ENCODE data around the gene BCOR.

The BCOR gene

GRCh38 chrX:40013266-40014195 lies 84.2 kb downstream of the BCOR start:
- DNase-seq: peak; percentile 38

GRCh38 chrX:40012868-40013265 lies 84.9 kb downstream of the BCOR start:
- peak; percentile 38 for DNase-seq

- no peak for DNase-seq
Observed at GRCh38 chrX:40012039-40012867, 85.5 kb downstream of the BCOR start.

GRCh38 chrX:40011322-40012038 lies 86.3 kb downstream of the BCOR start:
- DNase-seq: no peak

- peak; percentile 26 for DNase-seq
Observed at GRCh38 chrX:40010550-40011321, 87.0 kb downstream of the BCOR start.

GRCh38 chrX:40009890-40010289 lies 87.9 kb downstream of the BCOR start:
- no peak for DNase-seq

- DNase-seq: no peak
Observed at GRCh38 chrX:40009462-40009851, 88.3 kb downstream of the BCOR start.

GRCh38 chrX:40008791-40009461 lies 88.8 kb downstream of the BCOR start:
- no peak for DNase-seq

- DNase-seq: no peak
Observed at GRCh38 chrX:40007756-40008705, 89.7 kb downstream of the BCOR start.

- DNase-seq: no peak
Observed at GRCh38 chrX:40007131-40007755, 90.5 kb downstream of the BCOR start.

GRCh38 chrX:40006106-40007017 lies 91.4 kb downstream of the BCOR start:
- DNase-seq: no peak

GRCh38 chrX:40005292-40006011 lies 92.3 kb downstream of the BCOR start:
- no peak for DNase-seq

- peak; percentile 7 for DNase-seq
Observed at GRCh38 chrX:40004921-40005291, 92.9 kb downstream of the BCOR start.

GRCh38 chrX:40004246-40004535 lies 93.6 kb downstream of the BCOR start:
- DNase-seq: no peak

GRCh38 chrX:40003428-40004245 lies 94.1 kb downstream of the BCOR start:
- DNase-seq: no peak

GRCh38 chrX:40003071-40003427 lies 94.7 kb downstream of the BCOR start:
- no peak for DNase-seq

All from KG1 (cell line).